HFF-Myc (cell line): ENCODE data around the gene OR13F1.

Source experiments
- DNase-seq: peaks from one replicate; pipeline ENCODE4 v3.0.0-alpha.2; 2011; ENCODE audit warnings: low read depth; ENCODE audit errors: extremely low read depth
- H3K4me3 ChIP-seq: replicated peaks from 2 replicates; pipeline ENCODE4 v1.5.1; 2011; ENCODE audit warnings: low read depth, mild to moderate bottlenecking, control low read depth, low read length
- CTCF ChIP-seq: IDR thresholded peaks from 2 replicates; pipeline ENCODE4 v1.5.1; 2012; ENCODE audit warnings: mild to moderate bottlenecking, low read depth, low read length, control low read depth; ENCODE audit errors: missing control alignments

OR13F1 gene, protein sequence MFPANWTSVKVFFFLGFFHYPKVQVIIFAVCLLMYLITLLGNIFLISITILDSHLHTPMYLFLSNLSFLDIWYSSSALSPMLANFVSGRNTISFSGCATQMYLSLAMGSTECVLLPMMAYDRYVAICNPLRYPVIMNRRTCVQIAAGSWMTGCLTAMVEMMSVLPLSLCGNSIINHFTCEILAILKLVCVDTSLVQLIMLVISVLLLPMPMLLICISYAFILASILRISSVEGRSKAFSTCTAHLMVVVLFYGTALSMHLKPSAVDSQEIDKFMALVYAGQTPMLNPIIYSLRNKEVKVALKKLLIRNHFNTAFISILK

GRCh38 chr9:104503963-104504362 lies at the start of gene OR13F1:
TSS of gene OR13F1 (plus strand) at chr9:104504263. CDS start at chr9:104504263, 0 bp downstream.
- no peak within 1 kb of the TSS for H3K4me3 ChIP-seq
- no peak for TF ChIP-seq CTCF
- no peak for DNase-seq

DNA sequence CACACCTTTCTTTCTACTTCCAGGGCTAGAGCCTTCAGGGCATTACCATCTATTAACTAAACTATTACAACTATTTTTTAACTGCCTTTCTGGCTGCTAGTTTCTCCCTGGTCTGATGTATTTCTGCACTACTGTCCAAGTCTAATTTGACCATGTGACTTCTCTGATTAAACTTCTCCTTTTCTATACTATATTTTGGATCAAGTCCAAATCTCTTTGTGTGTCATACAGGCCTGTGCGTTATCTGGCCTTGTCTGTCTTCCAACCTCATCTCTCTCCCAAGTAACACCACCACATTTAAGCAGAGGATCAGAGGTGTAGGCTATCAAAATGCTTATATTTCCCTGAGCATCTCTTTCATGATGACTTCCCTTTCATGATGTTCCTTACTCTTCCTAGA lies 47.2 kb upstream of the OR13F1 start:
- DNase-seq: no peak
- H3K4me3 ChIP-seq: no peak overlapping the region
- no peak for TF ChIP-seq CTCF

- no peak overlapping the region for H3K4me3 ChIP-seq
- no peak for DNase-seq
- no peak for TF ChIP-seq CTCF
These were observed 40.2 kb upstream of the OR13F1 start for GRCh38 chr9:104463864-104464263.

- no peak for DNase-seq
- no peak for TF ChIP-seq CTCF
- H3K4me3 ChIP-seq: no peak overlapping the region
These were observed 35.8 kb upstream of the OR13F1 start for GRCh38 chr9:104468261-104468660.

- no peak for TF ChIP-seq CTCF
- no peak overlapping the region for H3K4me3 ChIP-seq
- no peak for DNase-seq
These were observed 21.0 kb upstream of the OR13F1 start for GRCh38 chr9:104482921-104483570.

DNA sequence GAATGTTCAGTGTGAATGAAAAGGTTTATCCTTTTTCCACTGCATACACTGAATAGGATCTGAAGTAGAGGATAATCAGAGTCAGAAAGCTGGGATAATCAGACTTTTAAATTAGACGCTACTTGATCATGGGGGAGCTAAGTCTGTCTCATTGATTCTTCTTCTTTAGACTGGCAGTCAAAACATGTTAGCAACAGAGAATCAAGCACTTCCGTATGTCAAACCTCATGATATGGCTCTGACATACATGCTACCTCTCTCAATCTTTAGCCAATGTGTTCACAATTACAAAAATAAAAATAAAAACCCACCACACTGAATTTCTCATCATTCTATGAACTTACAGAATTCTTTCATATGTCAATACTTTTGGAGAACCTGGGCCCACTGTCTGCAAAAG lies 19.0 kb upstream of the OR13F1 start:
- no peak for DNase-seq
- no peak overlapping the region for H3K4me3 ChIP-seq
- TF ChIP-seq CTCF: no peak

DNA sequence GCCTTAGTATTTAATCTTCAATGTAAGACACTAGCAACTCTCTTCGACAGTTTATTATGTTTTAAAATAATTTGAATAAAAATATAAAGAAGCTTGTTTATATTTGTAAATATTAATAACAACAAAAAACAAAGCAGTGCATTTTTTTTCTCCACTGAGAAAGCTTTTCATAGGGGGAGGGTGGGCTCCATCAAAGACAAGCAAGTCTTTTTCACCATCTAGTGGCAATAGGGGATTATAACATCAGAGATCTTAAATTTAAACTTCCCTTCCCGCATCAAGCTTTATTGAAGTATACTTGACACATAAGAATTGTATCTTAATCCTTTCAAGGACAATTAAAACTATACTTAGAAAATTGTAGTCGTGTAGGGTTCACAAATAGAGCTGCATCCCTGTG lies 9.3 kb upstream of the OR13F1 start:
- no peak for DNase-seq

More for the DNA sequence above, 9.3 kb upstream of the OR13F1 start:
- H3K4me3 ChIP-seq: no peak overlapping the region
- TF ChIP-seq CTCF: no peak
